DMS114 treated with DMSO at 0.1 percent for 48 hours (cell line): Measurements from ENCODE around the gene MCL1.

Experiments
- DNase-seq: peaks from one replicate; lab custom pipeline; 2025; ENCODE audit not compliant: unreplicated experiment; lab: John Stamatoyannopoulos, UW

The MCL1 gene

GRCh38 chr1:150557813-150558212 is 21.6 kb downstream of the MCL1 start:
- DNase-seq: no peak

DNA sequence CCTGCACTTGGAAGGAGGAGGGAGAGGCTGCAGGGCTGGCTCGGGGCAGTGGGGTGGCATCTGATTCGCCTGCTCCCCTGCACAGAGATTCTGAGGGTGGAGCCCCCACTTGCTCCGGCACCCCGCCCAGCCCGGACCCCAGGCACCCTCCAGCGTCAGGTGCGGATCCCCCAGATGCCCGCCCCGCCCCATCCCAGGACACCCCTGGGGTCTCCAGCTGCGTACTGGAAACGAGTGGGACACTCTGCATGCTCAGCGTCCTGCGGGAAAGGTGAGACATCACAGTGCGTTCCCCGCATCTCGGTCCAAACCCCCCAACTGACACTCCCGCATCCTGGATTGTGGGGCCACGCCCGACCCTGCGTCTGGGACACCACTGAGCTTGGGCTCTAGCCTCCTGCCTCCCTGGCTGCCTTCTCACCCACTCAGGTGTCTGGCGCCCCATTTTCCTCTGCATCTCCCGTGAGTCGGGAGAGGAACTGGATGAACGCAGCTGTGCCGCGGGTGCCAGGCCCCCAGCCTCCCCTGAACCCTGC is 22.3 kb downstream of the MCL1 start:
- DNase-seq: no peak

DNA sequence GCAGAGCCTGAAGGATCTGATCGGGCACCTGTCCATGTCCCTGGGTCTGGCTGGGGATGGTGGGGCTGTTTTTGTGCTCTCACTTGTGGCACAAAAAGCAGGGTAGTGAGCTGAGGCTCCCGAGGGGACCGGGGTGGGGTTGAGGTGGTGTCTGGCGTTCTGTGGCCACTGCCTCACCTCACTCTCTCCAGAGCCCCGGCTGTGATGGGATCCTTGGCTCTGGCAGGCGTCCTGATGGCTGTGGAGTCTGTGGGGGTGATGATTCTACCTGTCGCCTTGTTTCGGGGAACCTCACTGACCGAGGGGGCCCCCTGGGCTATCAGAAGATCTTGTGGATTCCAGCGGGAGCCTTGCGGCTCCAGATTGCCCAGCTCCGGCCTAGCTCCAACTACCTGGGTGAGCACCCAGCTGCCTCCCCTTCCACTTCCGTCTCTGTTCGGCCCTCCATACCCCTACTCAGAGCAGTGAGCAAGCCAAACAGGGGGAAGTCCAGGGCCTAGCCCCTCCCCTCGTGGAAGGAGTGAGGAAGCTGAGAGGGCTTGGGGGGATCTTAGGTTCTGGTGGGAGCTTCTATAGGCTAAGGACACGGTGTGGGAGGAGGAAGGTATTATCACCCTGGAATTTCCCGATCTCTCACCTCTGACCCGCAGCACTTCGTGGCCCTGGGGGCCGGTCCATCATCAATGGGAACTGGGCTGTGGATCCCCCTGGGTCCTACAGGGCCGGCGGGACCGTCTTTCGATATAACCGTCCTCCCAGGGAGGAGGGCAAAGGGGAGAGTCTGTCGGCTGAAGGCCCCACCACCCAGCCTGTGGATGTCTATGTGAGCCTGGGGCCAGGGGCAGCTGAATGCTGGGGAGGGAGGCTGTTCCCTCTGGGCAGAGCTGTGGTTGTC is 23.2 kb downstream of the MCL1 start:
- DNase-seq: no peak

- no peak for DNase-seq
Measured at GRCh38 chr1:150555198-150555970, 24.0 kb downstream of the MCL1 start.

- DNase-seq: no peak
Measured at GRCh38 chr1:150554086-150554452, 25.3 kb downstream of the MCL1 start.

- no peak for DNase-seq
Measured at GRCh38 chr1:150553392-150554085, 25.9 kb downstream of the MCL1 start.

GRCh38 chr1:150552911-150553289 is 26.5 kb downstream of the MCL1 start:
- no peak for DNase-seq

- DNase-seq: no peak
Measured at GRCh38 chr1:150552128-150552910, 27.1 kb downstream of the MCL1 start.

DNA sequence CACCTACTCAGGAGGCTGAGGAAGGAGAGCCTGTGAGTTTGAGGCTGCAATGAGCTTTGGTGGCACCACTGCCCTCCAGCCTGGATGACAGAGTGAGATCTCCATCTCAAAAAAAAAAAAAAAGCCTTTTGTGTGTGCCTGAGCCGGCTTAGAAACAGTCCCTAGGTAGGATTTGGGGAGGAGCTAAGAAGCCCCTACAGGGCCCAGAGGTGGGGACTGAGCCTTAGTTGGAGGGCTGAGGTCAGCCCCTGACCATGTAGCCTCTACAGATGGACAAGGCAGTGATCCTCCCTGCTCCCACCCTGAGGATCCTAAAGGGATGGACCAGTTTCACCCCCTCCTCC is 27.7 kb downstream of the MCL1 start:
- DNase-seq: no peak

DNA sequence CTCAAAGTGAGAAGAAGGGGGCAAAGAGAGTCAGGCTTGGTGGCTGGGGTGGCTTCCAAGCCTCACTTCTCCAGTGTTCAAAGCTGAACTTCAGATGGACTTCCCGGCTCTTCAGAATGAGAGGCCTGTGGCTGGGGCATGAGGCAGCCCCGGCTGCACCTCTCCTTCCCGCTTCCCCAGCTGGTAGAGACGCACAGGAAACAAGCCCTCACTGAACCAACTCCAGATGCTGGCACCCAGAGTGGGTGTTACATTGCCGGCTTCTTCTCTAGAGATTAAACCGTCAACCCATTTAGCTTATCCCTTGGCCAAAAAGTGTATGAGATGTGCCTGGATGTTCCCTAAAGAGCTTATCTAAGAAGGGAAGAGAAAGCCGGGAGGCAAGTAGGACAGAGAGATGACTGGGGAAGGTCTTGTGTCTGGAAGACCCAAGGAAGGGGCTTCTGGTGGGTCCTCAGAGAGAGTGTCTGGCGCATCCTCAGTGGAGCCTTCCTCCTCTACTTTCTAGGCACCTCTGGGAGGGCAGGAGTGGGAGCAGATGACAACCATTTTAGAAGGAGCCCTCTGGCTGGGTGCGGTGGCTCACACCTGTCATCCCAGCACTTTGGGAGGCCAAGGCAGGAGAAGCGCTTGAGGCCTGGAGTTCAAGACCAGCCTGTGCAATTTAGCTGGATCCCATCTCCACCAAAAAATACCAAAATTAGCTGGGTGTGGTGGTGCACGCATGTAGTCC is 28.2 kb downstream of the MCL1 start:
- no peak for DNase-seq

DNA sequence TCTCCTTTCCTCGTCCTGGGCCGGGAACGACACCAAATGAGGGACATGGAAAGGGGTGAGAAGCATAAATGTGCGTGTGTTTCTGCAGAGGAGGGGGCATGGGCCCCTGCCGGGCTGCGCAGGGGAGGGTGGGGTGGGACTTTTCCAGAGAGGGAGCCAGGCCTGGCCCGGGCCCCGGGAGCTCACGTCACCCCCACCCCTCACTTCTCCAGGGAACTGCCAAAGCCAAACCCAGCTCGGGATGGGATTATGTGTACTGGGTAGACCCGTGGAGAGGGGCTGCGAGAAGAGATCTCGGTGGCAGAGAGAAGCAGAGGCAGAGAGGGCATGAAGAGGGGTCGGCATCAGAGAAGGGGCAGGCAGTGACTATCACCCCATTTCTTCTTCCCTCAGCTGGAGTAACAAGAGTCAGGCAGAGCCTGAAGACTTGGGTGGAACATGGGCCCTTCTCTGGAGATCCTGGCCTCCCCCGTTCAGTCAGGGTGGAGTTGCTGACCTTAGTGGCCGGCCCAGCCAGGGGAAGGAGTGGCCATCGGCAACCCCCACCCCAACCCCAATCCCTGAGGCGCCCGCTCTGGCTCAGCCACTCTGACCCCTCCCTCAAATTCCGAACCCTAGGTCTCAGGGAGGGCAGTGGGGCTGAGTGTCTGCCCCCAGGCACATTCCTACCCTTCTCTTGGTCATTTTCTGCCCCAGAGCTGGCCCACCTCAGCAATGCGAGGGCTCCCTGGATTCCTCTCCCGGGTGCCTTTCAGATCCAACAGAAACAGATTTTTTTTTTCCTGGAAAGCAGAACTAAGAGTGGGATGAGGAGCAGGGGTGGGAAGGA is 29.0 kb downstream of the MCL1 start:
- DNase-seq: no peak

DNA sequence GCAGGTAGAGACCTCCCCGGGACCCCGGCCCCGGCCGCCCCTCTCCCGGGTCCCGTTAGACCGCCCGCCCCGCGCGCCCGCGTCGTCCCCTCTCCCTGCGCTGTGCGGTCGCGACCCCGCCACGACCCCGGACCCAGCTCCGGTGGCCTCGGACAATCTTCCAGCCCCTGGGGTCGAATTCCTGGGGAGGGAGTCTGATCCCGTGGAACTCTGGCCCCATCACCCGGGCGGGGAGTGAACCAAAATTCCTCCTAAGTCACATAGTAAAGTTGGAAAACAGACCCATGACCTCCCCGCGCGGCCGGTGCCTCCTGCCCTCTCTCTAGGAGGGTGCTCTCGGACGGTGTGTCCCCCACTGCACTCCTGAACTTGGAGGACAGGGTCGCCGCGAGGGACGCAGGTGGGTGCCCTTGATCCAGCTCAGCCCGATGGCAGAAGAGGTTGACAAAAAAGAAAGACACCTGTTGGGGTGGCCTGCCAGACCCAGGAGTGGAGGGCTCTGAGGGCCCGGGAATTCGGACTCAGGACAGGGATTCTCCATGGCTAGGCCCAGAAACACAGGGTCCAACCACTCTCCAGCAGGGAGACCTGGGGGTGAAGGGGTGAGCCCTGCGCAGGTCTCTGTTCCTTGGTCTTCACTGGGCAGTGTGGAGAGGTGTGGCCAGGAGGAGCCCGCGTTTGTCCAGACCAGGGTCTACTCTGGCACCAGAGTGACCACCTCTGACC is 29.8 kb downstream of the MCL1 start:
- DNase-seq: no peak

- DNase-seq: no peak
Measured at GRCh38 chr1:150548632-150549495, 30.5 kb downstream of the MCL1 start, which contains the start of gene ADAMTSL4. TSS of gene ADAMTSL4 (plus strand) at chr1:150549408. CDS start at chr1:150552289, 2,881 bp downstream.

- DNase-seq: no peak
Measured at GRCh38 chr1:150548324-150548631, 31.1 kb downstream of the MCL1 start.

DNA sequence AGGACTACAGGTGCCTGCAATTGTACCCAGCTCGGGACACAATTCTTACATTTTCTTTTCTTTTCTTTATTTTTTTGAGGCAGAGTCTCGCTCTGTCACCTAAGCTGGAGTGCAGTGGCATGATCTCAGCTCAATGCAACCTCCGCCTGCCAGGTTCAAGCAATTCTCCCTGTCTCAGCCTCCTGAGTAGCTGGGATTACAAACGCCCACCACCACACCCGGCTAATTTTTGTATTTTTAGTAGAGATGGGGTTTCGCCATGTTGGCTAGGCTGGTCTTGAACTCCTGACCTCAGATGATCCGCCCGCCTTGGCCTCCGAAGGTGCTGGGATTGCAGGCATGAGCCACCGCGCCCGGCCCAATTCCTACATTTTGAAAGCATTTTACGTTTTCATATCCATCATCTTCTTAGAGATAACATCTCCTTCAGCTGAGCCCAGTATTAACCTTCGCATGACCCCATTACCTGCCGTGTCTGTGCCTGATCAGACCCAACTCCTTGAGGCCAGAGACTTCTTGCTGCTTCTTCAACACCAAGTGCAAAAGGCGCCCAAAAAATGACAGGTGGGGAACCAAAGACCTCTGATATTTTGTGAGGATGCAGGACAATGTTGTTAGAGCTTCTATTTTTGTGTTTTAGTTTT is 33.0 kb downstream of the MCL1 start:
- DNase-seq: no peak

DNA sequence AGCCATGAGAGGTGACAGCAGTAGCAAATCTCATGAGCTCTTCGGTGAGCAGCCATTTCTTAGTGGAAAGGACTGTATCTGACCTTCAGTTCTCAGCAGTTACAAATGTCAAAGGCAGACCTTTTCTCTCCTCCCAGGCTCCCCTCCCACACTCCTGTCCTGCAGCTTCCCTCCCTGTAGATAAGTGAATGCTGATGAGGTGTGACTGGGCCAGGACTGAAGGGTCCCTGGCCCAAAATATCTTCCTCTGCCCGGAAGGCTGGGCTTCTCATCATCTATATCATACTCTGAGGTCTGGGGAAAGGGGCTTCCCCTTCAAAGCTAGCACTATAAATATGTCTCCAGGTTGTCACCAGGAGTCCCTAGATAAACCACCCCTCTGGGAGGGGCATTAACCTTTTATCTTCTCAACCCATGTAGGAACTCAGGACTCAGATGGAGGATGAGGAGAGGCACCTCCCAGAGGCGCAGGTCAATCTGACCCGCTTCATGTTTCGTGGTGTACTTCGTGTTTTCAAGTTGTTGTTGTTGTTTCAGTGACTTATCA is 33.9 kb downstream of the MCL1 start:
- no peak for DNase-seq

- DNase-seq: no peak
Measured at GRCh38 chr1:150544204-150544603, 35.2 kb downstream of the MCL1 start.
